ENCODE measurements around the gene HRAS. TPM values are rescaled to one million over a fixed set of nuclear protein-coding genes. Genes with fewer than 3 reads are reported as not detected.

Gene HRAS
- total RNA-seq, 1 donor from 2014 or later = 63.2 TPM

DNA sequence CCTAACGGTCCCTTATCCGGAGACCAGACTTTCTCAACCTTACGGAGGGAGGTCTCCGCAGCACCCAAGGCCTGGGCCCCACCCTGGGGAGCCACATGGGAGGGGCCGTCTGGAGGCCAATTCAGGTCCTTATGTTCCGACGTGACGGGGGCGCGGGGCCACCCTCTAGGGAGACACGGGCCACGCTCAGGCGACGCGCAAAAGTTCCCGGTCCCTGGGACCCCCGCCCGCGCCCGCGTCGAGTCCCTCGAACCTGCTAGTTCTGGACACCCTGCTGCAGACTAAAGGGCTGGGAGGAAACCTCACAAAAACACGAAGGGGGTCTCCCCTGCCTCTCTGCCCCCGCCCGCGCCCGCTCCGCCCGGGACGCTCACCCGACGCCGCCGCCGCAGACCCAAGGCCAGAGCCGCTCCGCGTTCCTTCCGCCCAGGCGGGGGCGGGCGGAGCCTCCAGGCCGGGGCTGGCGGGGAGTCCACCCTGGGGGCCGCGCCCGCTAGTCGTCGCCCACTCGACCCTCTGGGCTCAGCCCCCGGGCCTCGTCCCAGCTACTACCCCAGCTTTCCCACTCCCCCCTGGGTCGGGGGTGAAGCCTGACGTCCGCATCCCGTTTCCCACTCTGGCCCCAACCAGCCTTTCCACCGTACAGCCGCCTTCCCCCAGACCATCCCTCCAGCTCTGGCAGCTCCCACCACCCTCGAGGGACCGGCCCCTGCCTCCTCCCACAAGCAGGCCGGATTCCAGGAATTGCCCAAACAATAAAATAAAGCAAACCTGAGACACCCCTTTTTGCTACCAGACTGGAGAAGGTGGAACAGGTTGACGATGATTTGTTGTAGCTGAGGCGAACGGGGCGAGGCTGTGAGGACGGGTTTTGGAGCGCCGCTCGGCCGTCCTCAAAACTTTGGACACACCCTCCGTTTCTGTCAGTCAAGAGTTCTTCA, 31.1 kb downstream of the HRAS start:
- DNase-seq (ENCODE audit: low read depth) = no peak

DNA sequence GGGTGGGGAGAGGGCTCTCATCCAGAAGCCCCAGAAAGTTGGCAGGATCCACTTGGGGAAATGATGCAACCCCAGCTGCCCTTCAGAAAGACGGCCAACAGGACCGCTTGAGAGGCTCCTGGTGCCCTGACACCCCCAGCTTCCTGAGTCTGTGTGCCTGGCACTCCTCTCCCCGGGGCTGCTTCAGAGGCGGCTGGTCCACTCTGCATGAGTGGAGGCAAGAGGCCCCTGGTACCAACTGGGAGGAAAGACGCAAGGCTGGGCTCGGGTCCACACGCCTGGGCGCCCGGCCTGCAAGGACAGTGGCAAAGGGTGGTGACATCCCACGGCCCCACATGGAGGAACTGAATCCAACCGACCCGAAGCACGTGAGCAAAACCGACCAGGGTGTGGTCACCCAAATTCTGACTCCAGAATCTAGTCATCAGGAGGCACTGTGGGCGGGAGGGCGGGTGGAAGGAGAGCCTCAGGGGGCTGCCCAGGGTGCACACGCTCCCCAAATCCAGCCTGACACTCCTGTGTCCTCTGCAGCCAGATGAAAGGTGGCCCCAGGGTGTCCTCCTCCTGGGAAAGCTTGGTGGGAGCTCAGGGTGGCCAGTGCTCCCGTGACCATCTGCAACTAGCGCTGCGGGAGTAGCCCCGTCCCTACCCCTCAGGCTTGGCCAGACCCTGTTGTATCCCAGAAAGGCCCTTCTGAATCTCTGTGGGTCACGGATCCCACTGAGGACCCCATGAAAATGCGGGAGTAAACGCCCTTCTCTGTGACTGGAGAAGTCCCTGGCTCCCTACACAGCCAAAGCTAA, 32.0 kb downstream of the HRAS start:
- peak overlapping the region; percentile 44 for H3K4me3 ChIP-seq (ENCODE audit: low read depth, low read length)
- DNase-seq (ENCODE audit: low read depth) = no peak
- TF ChIP-seq, protein P1, sequence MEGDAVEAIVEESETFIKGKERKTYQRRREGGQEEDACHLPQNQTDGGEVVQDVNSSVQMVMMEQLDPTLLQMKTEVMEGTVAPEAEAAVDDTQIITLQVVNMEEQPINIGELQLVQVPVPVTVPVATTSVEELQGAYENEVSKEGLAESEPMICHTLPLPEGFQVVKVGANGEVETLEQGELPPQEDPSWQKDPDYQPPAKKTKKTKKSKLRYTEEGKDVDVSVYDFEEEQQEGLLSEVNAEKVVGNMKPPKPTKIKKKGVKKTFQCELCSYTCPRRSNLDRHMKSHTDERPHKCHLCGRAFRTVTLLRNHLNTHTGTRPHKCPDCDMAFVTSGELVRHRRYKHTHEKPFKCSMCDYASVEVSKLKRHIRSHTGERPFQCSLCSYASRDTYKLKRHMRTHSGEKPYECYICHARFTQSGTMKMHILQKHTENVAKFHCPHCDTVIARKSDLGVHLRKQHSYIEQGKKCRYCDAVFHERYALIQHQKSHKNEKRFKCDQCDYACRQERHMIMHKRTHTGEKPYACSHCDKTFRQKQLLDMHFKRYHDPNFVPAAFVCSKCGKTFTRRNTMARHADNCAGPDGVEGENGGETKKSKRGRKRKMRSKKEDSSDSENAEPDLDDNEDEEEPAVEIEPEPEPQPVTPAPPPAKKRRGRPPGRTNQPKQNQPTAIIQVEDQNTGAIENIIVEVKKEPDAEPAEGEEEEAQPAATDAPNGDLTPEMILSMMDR (conservative IDR thresholded peaks at IDR 0.05; ENCODE audit: low read depth, low read length) = no peak

More for the DNA sequence above, 31.1 kb downstream of the HRAS start:
- TF ChIP-seq, protein P1 (conservative IDR thresholded peaks at IDR 0.05; ENCODE audit: low read depth, low read length) = no peak
- peak overlapping the region; percentile 44 for H3K4me3 ChIP-seq (ENCODE audit: low read depth, low read length)

DNA sequence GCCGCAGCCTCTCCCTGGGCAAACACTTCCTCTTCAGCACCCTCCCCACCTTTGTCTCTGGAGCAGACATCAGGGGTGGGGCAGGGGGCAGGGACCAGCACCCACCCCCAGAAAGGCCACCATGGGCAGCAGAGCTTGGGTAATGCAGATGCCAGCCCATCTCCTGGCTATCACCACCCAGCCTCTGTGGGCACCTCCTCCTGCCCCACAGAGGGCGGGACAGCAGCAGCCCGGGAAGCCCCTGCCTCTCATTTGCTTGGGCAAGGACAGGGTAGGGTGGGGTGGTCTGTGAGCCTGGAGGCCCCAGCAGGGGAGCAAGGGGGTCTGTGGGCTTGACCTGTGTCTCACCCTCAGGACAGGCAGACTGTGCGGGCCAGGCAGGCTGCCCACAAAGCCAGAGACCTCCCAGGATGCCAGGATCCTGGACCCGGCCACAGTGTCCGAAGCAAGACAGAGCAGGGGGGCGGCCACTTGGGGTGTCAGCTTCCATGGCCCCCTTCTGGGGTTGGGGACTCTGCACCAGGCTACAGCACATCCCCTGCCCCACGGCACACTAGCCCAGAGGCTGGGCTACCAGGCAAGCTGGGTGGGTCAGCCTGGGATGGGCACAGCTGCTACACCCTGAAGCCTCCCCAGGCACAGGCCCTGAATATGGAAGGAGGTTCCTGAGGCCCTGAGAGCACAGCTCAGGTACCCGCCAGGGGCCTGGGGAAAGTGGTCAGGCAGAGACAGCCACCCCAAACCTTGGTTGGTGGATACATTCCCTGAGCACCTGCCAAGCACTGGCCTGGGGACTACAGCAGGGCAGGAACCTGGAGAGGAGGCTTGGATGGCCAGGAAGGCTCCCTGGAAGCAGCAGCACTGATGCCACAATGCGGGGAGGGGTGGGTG, 32.8 kb downstream of the HRAS start:
- TF ChIP-seq, protein P1 (conservative IDR thresholded peaks at IDR 0.05; ENCODE audit: low read depth, low read length) = no peak
- no peak for DNase-seq (ENCODE audit: low read depth)
- no peak overlapping the region for H3K4me3 ChIP-seq (ENCODE audit: low read depth, low read length)

DNA sequence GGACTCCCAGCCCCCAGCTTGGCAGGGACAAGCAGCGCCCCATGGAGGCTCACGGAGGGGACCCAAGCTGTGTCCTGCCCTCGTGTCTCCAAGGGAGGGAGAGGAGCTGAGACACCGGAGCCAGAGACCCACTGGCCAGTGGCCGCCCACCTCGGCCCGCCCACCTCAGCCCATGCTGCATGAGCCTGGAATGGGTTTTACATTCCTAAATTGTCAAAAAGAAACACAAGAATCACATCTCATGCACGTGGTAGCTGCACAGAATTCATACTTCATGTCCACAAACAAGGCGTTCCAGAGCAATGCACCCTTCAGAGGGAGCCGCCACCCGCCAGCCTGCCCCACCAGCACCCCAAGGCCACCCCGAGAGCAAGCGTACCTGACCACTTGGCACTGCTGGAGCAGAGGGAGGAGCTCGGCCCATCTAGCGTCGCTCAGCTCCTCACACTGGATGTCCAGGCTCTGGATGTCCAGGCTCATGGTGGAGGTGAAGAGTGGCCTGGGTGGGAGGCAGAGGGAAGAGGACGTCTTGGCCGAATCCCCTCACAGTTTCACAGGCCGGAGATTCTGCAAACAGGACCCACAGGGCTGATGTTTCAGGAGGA, 33.6 kb downstream of the HRAS start:
- no peak for DNase-seq (ENCODE audit: low read depth)
- no peak overlapping the region for H3K4me3 ChIP-seq (ENCODE audit: low read depth, low read length)
- TF ChIP-seq, protein P1 (conservative IDR thresholded peaks at IDR 0.05; ENCODE audit: low read depth, low read length) = no peak

DNA sequence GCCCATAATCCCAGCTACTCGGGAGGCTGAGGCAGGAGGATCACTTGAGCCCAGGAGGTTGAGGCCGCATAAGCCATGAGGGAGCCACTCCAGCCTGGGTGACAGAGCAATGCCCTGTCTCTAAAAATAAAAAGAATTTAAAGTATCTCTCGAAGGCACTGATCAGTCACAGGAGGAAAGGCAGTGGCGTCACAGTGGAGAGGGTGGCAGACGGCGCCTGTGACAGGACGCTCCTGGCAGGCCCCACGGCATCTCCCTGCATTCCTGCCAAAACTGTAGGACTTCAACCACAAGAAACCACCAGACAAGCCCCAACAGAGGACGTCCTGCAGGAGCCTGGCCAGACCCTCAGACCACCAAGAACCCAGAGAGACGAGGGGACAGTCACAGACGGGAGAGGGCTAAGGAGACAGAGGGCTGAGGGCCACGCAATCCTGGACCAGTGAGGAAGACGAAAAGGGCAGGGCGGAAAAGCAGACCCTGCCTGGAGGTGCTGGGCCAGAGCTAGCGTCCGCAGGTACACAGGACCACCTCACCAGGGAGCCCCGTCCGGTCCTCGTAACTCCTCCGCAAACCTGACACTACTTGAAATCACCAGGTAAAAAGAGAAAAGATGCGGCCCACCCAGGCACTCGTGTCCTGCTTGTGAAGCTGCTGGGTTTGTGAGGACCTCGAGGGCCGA, 34.2 kb downstream of the HRAS start:
- no peak overlapping the region for H3K4me3 ChIP-seq (ENCODE audit: low read depth, low read length)
- DNase-seq (ENCODE audit: low read depth) = no peak
- TF ChIP-seq, protein P1 (conservative IDR thresholded peaks at IDR 0.05; ENCODE audit: low read depth, low read length) = no peak

Data from epithelial cell of proximal tubule (primary cell).